Gastroesophageal sphincter (tissue), 4 donors: ENCODE results near the gene RNF187. TPM values are rescaled to one million over a fixed set of nuclear protein-coding genes. Genes with fewer than 3 reads are reported as not detected.

Experiments used
- small RNA-seq, 4 donors: library from RNA; depleted of rRNA; stranded (forward); fragments of <200 nt; gene quantifications; one replicate each; pipeline ENCODE3, GENCODE V24; 2016
- total RNA-seq, 4 donors: library from RNA; depleted of rRNA; stranded (reverse); fragments of >200 nt; gene quantifications; one replicate each; pipeline ENCODE4 v1.1.0, GENCODE V29; 2016

Gene RNF187
- total RNA-seq, 4 donors from 2014 or later = 33.9 to 80.6 (median 52.4) TPM

Small RNA genes within 50 kb of the gene (small RNA-seq; reads per million reads assigned to genes)
- 0 reads per million in 4 donors for gene MIR4666A

Other genes with a start within 250 kb of the RNF187 start
- 10 to 100 TPM; 16.3 to 24.6 (median 21.9) TPM for gene TRIM11, start 80.5 kb upstream of the RNF187 start, total RNA-seq
- not detected for gene TRIM17, start 70.5 kb upstream of the RNF187 start, total RNA-seq
- gene RHOU, start 248.1 kb downstream of the RNF187 start, total RNA-seq = 10 to 100 TPM; 16.3 to 53.0 (median 31.0) TPM